ENCODE data around the gene TAS2R1. TPM values are rescaled to one million over a fixed set of nuclear protein-coding genes. Genes with fewer than 3 reads are reported as not detected.
"Not testable (repeated sequence)": the region's sequence is repeated elsewhere in the genome, so short reads cannot be mapped to it uniquely, and the experiment has no call there.

Gene TAS2R1
- total RNA-seq, 2 donors from 2014 or later = not detected

DNA sequence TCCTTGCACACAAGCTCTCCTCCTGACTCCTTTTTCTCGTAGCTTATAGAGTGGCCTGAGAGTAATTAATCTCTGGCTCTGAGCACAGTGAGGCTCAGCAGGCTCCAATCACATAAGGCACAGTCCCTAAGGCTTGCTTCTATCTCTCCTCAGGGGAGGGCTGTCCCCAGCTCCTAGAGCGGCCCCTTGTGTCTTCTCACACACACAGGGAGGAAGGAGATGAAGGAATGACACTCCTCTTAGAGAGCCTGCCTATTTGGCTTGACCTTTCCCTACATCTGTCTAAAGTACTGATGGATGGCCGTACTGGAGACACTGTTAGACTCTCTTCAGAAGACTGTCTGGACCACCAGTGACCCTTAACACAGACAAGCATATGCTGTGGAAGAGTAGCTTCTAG lies 12.9 kb downstream of the TAS2R1 start:
- ATAC-seq (no peak), DNase-seq (no peak)
- Mint-ChIP-seq H3K4me3 (no peak overlapping the region), H3K27me3 (no peaks in the 10 kb centered on the region), H3K27ac (no peak overlapping the region), H3K36me3 (ENCODE audit: low read depth) (no peaks in the 10 kb centered on the region), H3K4me1 (no peaks in the 10 kb centered on the region)
- no peaks in the 10 kb centered on the region for H3K9me3 ChIP-seq (ENCODE audit: control insufficient read depth, low read length, poor library complexity, severe bottlenecking)

DNA sequence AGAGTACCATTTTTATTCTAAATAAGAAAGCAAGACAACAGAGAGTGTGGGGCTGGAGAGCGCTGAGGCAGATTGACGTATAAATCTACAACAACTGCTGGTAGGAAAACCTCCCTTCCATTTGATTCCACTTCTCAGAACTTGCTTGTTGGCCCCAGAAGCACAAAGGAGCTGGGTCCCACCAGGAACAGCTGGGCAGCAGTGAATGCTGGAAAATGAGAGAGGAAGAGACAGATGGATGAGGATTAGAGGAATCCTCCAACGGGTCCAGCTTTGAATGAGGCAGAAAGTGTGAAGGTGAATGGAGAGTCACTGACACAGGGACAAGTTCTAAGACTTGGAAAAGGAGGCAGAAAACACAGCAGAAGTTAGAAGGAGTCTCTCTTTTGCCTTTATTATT lies 14.8 kb downstream of the TAS2R1 start:
- Mint-ChIP-seq H3K27me3 (no peaks in the 10 kb centered on the region), H3K27ac (no peak overlapping the region), H3K4me1 (no peaks in the 10 kb centered on the region)

DNA sequence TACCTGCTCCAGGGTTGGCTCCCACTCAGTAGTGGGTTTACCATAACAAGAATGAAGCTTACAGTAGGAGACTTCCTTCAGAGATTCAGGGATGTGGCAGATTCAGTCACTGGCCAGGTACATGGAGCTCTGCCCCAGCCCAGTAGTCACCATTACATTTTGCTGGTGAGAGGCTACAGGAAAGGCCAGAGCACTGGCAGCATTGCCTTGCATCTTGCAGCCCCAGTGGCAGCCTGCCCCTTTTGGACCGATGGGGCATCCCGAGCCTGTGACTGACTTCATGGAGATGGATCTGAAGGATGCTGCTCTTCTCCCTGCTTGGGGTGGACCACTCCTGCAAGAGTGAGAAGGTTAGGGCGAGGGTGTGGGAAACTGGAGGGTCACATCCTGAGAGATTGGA lies 16.8 kb downstream of the TAS2R1 start:
- ATAC-seq (no peak), DNase-seq (no peak)
- H3K27me3 Mint-ChIP-seq = no peaks in the 10 kb centered on the region
- no peaks in the 10 kb centered on the region for H3K9me3 ChIP-seq (ENCODE audit: control insufficient read depth, low read length, poor library complexity, severe bottlenecking)
- no peak overlapping the region for H3K27ac Mint-ChIP-seq
- H3K4me1 Mint-ChIP-seq = no peaks in the 10 kb centered on the region
- H3K4me3 Mint-ChIP-seq = no peak overlapping the region
- H3K36me3 Mint-ChIP-seq (ENCODE audit: low read depth) = no peaks in the 10 kb centered on the region

More for the DNA sequence above, 14.8 kb downstream of the TAS2R1 start:
- no peak overlapping the region for H3K4me3 Mint-ChIP-seq
- no peaks in the 10 kb centered on the region for H3K36me3 Mint-ChIP-seq (ENCODE audit: low read depth)
- DNase-seq (no peak), ATAC-seq (no peak)
- no peaks in the 10 kb centered on the region for H3K9me3 ChIP-seq (ENCODE audit: control insufficient read depth, low read length, poor library complexity, severe bottlenecking)

DNA sequence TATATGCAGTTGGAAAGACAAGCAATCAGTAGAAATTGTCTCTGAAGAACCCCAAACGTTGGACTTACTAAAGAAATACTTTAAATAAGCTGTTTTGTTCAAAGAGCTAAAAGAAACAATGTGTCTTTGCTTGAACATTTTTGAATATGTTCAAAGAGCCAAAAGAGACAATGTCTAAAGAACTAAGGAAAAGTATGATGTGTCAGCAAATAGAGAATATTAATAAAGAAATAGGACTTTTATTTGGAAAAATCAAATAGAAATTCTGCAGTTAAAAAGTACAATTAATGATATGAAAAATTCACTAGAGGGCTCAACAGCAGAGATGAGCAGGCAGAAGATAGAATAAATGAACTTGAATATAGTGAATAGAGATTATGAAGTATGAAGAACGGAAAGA lies 19.2 kb downstream of the TAS2R1 start:
- no peaks in the 10 kb centered on the region for H3K9me3 ChIP-seq (ENCODE audit: control insufficient read depth, low read length, poor library complexity, severe bottlenecking)
- no peak for DNase-seq
- Mint-ChIP-seq H3K27ac (no peak overlapping the region), H3K36me3 (ENCODE audit: low read depth) (no peaks in the 10 kb centered on the region), H3K27me3 (no peaks in the 10 kb centered on the region), H3K4me3 (no peak overlapping the region), H3K4me1 (no peaks in the 10 kb centered on the region)
- ATAC-seq = no peak

DNA sequence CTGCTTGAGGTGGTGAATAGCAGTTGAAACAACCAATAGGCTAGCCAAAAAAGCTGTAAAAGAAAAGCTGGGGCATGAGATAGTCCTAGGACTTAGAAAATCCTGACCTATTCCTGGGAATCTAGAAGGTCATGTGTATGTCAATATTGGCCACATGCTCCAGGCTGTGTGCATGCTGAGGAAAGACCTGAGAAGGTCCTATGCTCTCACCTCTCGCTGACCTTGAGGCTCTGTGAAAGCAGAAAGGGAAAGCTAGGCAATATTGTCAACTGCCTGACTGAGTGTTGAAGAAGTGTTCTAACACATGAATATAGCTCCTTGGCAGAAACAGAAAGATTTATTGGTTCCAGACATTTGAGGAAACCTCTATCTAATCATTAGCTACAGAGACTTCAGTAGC lies 19.8 kb downstream of the TAS2R1 start:
- no peak overlapping the region for H3K4me3 Mint-ChIP-seq
- H3K36me3 Mint-ChIP-seq (ENCODE audit: low read depth) = no peaks in the 10 kb centered on the region
- no peaks in the 10 kb centered on the region for H3K4me1 Mint-ChIP-seq
- H3K27ac Mint-ChIP-seq = no peak overlapping the region
- H3K9me3 ChIP-seq (ENCODE audit: control insufficient read depth, low read length, poor library complexity, severe bottlenecking) = no peaks in the 10 kb centered on the region
- H3K27me3 Mint-ChIP-seq = no peaks in the 10 kb centered on the region
- ATAC-seq (no peak), DNase-seq (no peak)

DNA sequence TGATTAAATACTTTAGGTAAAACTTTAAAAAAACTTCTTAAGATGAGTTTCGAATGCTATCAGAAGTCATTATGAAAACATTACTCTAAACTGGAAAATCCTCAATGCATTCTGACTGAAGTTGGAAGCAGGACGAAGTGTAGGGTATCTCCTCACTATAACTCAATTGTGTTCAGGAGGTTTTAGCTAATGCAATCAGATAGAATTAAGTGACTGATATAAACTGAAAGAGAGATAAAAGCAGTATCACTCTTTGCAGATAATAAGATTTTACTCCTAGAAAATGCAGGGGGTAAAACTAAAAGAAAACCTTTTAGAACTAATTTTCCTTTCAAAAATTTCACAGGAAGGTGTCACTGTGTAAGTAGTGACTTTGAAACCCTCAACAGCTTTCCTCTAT lies 22.1 kb downstream of the TAS2R1 start:
- ATAC-seq = no peak
- no peaks in the 10 kb centered on the region for H3K9me3 ChIP-seq (ENCODE audit: control insufficient read depth, low read length, poor library complexity, severe bottlenecking)
- Mint-ChIP-seq H3K27me3 (no peaks in the 10 kb centered on the region), H3K27ac (no peak overlapping the region), H3K36me3 (ENCODE audit: low read depth) (no peaks in the 10 kb centered on the region), H3K4me3 (no peak overlapping the region), H3K4me1 (no peaks in the 10 kb centered on the region)
- no peak for DNase-seq

DNA sequence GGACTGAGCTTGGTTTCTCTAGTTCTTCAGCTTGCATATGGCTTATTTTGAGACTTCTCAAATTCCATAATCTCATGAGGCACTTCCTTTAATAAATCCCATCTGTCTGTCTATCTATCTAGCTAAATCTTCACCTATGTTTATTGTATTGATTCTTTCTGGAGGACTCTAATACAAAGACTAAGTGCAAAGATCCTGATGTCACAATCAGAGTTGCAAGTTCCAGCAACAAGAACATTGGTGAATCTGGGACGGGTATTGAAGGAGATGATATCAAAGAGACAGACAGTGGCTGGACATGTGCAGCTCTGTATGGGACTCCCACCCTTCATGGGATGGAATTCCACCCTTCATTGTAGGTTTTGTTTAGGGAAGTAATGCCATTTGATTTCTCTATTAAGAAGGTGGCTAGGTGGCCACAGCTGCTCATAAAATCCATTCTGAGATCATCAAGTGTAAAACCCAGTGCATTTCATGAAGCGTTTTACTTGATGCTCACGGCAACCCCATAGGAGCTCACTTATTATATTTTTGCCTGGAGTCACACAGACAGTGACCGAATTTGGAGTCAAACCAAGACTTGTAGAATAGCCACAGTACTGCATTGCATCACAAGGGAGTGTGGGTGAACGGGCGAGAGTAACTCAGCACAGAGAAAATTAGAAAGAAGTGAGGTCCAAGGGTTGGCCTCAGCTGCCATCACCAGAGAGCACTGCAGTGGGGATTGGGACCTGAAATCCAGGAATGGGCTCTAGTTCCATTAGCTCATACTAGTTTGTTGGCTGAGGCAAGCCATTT lies 24.9 kb downstream of the TAS2R1 start:
- Mint-ChIP-seq H3K36me3 (ENCODE audit: low read depth) (no peaks in the 10 kb centered on the region), H3K4me1 (no peaks in the 10 kb centered on the region), H3K27ac (no peak overlapping the region), H3K4me3 (no peak overlapping the region), H3K27me3 (no peaks in the 10 kb centered on the region)
- ATAC-seq (no peak), DNase-seq (no peak)
- no peaks in the 10 kb centered on the region for H3K9me3 ChIP-seq (ENCODE audit: control insufficient read depth, low read length, poor library complexity, severe bottlenecking)

DNA sequence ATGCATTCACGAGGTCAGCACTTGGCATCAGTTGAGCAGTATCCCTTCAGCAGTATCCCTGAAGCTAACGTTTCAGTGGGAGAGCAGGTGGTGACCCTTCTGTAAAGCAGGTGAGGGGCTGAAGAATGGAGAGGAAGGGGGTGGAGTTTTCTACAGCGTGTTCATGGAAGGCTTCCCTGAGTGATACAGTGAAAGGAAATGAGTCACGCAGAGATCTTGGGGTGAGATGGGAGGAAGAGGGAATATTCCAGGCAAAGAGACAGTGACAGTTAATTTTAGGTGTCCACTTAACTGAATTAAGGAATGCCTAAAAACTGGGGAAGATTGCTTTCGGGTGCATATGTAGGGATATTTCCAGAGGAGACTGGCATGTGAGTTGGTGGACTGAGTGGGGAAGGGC lies 25.7 kb downstream of the TAS2R1 start:
- H3K9me3 ChIP-seq (ENCODE audit: control insufficient read depth, low read length, poor library complexity, severe bottlenecking) = no peaks in the 10 kb centered on the region
- H3K27me3 Mint-ChIP-seq = no peaks in the 10 kb centered on the region
- no peaks in the 10 kb centered on the region for H3K4me1 Mint-ChIP-seq
- no peaks in the 10 kb centered on the region for H3K36me3 Mint-ChIP-seq (ENCODE audit: low read depth)
- DNase-seq (no peak), ATAC-seq (no peak)
- H3K27ac Mint-ChIP-seq = no peak overlapping the region
- no peak overlapping the region for H3K4me3 Mint-ChIP-seq

DNA sequence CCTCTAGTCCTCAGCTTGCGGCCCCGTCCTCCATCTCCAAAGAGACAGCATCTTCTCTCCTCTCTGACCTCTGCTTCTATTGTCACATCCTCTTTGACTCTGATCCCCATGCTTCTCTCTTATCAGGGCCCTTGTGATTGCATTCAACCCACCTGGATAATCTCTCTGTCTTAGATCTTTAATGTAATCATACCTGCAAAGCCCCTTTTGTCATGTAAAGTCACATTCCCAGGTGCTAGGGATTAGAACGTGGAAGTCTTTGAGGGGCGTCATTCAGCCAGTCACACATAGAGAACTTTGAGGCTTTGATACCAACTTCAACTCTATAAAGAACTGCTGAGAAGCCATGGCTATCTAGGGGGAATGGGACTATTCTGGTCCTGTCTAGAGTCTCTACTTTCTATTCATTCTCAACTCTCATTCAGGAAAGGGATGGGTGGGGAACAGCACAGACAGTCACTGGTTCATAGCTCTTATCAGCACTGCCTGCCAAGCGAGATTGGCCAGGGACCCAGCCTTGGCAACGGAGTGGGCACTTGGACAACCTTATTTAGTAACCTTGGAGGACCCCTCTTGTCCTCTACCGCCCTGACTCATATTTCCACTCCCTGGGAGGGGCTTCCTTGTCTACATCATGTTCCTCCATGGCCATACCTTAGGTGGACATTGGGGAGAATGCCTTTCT lies 29.0 kb downstream of the TAS2R1 start:
- Mint-ChIP-seq H3K27me3 (no peaks in the 10 kb centered on the region), H3K27ac (no peak overlapping the region), H3K4me3 (no peak overlapping the region), H3K36me3 (ENCODE audit: low read depth) (no peaks in the 10 kb centered on the region), H3K4me1 (no peaks in the 10 kb centered on the region)
- no peak for ATAC-seq
- H3K9me3 ChIP-seq (ENCODE audit: control insufficient read depth, low read length, poor library complexity, severe bottlenecking) = no peaks in the 10 kb centered on the region
- no peak for DNase-seq

DNA sequence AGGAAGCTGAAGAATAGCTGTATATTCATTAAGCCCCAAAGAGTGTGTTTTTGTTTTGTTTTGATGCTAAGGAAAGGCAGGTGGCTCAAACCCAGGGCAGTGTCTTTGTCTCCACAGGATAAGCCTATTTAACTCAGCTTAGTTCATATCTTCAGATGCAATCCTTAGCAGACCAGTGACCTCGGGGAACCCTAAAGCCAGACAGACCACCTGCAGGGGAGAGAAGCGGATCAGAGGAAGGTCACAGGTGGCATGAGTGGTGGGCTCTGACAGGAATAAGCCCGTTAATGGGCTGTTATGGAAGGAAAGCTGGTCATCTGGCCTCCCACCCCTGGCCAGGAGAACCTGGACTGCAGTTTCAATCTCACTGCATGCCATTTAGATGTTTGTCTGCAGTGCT lies 30.8 kb downstream of the TAS2R1 start:
- no peak overlapping the region for H3K4me3 Mint-ChIP-seq
- no peaks in the 10 kb centered on the region for H3K27me3 Mint-ChIP-seq
- ATAC-seq = no peak

DNA sequence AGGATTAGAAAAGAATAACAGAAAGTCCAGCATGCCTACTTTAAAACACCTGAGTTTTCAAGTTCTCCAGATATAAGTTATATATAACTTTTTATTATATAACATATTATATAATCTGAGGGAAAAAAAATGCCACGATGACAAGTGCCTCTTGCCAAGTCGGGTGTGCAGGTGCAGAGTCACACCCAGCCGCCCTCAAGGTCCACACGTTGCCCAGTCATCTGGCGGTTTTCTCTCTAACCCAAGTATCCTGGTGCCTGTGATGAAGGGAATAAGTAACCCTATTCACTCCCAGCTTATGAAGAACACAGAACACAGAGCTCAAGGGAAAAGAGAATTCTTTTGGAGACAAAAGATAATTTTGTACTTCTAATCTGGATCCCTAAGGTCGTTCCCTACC lies 31.8 kb downstream of the TAS2R1 start:
- H3K36me3 Mint-ChIP-seq (ENCODE audit: low read depth) = not testable (repeated sequence)

More for the DNA sequence above, 30.8 kb downstream of the TAS2R1 start:
- Mint-ChIP-seq H3K4me1 (no peaks in the 10 kb centered on the region), H3K27ac (no peak overlapping the region), H3K36me3 (ENCODE audit: low read depth) (no peaks in the 10 kb centered on the region)
- no peaks in the 10 kb centered on the region for H3K9me3 ChIP-seq (ENCODE audit: control insufficient read depth, low read length, poor library complexity, severe bottlenecking)
- no peak for DNase-seq

DNA sequence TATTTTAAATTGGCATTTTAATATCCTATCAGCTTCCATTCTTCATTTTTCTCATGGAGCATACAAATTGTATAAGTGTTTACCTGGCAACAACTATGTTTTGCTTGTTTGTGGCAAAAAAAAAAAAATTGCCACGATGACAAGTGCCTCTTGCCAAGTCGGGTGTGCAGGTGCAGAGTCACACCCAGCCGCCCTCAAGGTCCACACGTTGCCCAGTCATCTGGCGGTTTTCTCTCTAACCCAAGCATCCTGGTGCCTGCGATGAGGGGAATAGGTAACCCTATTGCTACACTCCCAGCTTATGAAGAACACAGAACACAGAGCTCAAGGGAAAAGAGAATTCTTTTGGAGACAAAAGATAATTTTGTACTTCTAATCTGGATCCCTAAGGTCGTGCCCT lies 32.8 kb downstream of the TAS2R1 start:
- H3K9me3 ChIP-seq (ENCODE audit: control insufficient read depth, low read length, poor library complexity, severe bottlenecking); ATAC-seq; H3K27me3 Mint-ChIP-seq; H3K4me3 Mint-ChIP-seq; H3K36me3 Mint-ChIP-seq (ENCODE audit: low read depth); H3K4me1 Mint-ChIP-seq; DNase-seq; H3K27ac Mint-ChIP-seq: not testable (repeated sequence)

More for the DNA sequence above, 31.8 kb downstream of the TAS2R1 start:
- H3K4me1 Mint-ChIP-seq; H3K9me3 ChIP-seq (ENCODE audit: control insufficient read depth, low read length, poor library complexity, severe bottlenecking); H3K4me3 Mint-ChIP-seq; H3K27ac Mint-ChIP-seq; H3K27me3 Mint-ChIP-seq; DNase-seq; ATAC-seq: not testable (repeated sequence)

DNA sequence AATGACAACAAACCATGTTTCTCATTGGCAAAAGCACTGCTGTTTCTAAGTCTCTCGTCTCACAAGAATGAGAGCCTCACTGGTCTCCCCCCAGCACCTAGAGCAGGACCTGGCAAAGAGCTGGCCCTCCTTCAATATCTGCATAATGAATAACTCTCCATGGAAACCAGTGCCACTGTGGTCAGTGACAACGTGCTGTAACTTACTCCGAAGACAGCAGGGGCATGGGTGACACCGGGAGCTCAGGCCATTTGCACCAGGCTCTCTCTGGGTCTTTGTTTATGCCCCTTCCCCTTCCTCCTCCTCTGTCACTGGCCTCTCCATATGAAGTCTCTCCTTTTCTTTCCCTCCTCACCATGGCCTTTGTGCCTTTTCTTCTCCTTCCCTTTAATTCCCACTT lies 33.3 kb downstream of the TAS2R1 start:
- Mint-ChIP-seq H3K27ac (no peak overlapping the region), H3K4me1 (no peaks in the 10 kb centered on the region), H3K36me3 (ENCODE audit: low read depth) (no peaks in the 10 kb centered on the region), H3K27me3 (no peaks in the 10 kb centered on the region), H3K4me3 (no peak overlapping the region)
- ATAC-seq (no peak), DNase-seq (no peak)
- H3K9me3 ChIP-seq (ENCODE audit: control insufficient read depth, low read length, poor library complexity, severe bottlenecking) = no peaks in the 10 kb centered on the region

Data from T-helper 17 cell (primary cell).